HG03175 (cell line): Measurements from ENCODE around the gene SLC34A3.
"Not testable (repeated sequence)": the region's sequence is repeated elsewhere in the genome, so short reads cannot be mapped to it uniquely, and the experiment has no call there.

Experiments used
- ATAC-seq: cut with Tn5 transposase; IDR thresholded peaks from one replicate; pipeline ENCODE4 v1.9.1; 2021; ENCODE audit warnings: mild to moderate bottlenecking, moderate library complexity; ENCODE audit not compliant: unreplicated experiment

The SLC34A3 gene

GRCh38 chr9:137241490-137242268, 11.0 kb downstream of the SLC34A3 start:
- peak; percentile 5 for ATAC-seq

GRCh38 chr9:137242269-137243203, 11.8 kb downstream of the SLC34A3 start:
- no peak for ATAC-seq

GRCh38 chr9:137243266-137243625, 12.5 kb downstream of the SLC34A3 start:
- not testable (repeated sequence) for ATAC-seq

- ATAC-seq = no peak
These were observed 13.2 kb downstream of the SLC34A3 start for GRCh38 chr9:137243626-137244485.

GRCh38 chr9:137244486-137245449, 14.1 kb downstream of the SLC34A3 start:
- ATAC-seq = no peak

- ATAC-seq = no peak
These were observed 15.0 kb downstream of the SLC34A3 start for GRCh38 chr9:137245450-137246421.

- no peak for ATAC-seq
These were observed 16.6 kb downstream of the SLC34A3 start for GRCh38 chr9:137247135-137247915.

- no peak for ATAC-seq
These were observed 17.1 kb downstream of the SLC34A3 start for GRCh38 chr9:137247916-137248175.

GRCh38 chr9:137250329-137251193, 19.9 kb downstream of the SLC34A3 start:
- ATAC-seq = no peak

- ATAC-seq = no peak
These were observed 20.4 kb downstream of the SLC34A3 start, which contains the start of gene STPG3 for GRCh38 chr9:137251194-137251461. Gene STPG3, plus strand, starts transcription at chr9:137251286. Its CDS starts 1 bp downstream, at chr9:137251287.

- no peak for ATAC-seq
These were observed 21.0 kb downstream of the SLC34A3 start for GRCh38 chr9:137251490-137252268.

- no peak for ATAC-seq
These were observed 22.1 kb downstream of the SLC34A3 start for GRCh38 chr9:137252555-137253506.

- no peak for ATAC-seq
These were observed 23.3 kb downstream of the SLC34A3 start for GRCh38 chr9:137253717-137254623.
